HG03460 (cell line): ENCODE results near the gene SLC7A14.
A peak's percentile ranks its signal among the peaks of the same experiment; 100 is the strongest.

Source experiments
- ATAC-seq: cut with Tn5 transposase; IDR thresholded peaks from one replicate; pipeline ENCODE4 v1.9.1; 2021; ENCODE audit not compliant: unreplicated experiment

Gene SLC7A14

DNA sequence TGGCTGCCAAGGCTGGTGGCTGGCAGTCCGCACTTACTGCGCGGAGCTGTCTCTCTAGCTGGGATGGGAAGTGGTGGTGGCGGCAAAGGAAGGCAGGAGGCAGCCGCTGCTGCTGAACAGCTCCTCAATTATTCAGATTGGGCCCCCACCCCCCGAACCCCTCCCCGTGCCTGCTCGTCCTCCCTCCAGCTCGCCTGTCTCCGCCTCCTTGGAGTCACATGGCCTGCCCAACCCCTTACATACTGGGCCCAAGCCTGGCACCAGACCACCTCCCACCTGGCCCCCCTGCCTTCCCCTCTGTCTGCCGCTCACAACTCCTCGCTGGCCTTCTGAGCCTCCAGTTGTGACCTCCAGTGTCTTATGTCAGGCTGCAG, at the start of gene SLC7A14:
SLC7A14 (minus strand) TSS at position 139 of the 374 bp plus-strand sequence. CDS start 59,139 bp downstream, outside the sequence.
- ATAC-seq, result no peak

DNA sequence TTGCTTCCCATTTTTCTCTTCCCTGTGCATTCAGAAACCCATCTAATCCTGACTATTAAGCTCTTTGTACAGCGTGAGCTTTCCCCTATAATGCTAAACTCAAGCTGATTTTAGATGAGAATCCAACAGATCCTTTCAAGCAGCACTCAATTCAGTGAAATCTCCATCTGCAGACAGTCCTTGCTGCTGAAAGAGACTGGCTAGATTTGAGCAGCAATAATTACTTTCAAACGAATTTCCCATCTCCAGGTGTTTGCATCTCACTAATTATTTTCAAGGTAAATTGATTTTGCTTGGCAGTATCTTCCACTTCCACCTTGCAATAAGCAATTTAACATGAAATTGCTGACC, 49.5 kb upstream of the SLC7A14 start:
- no peak for ATAC-seq

GRCh38 chr3:170634663-170635384, 48.9 kb upstream of the SLC7A14 start:
- ATAC-seq, result peak; percentile 67

DNA sequence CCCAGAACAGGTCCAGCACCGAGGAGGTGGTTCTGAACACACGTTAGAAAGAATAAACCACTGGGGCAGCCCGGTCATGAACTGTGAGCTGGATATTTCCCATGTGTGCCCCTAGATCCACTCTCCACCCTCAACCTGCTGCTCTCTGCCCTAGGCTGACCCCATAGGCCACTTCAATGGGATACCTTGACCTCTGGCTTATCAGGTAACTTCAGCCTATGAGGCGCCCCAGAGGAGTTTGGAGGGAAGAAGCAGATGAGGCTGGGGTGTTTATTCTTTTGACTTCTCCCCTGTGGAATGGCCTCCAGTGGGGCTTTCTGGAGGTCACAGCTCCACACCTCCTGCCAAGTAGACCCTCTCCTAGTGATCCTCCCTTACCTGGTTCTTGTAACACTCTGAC, 47.7 kb upstream of the SLC7A14 start:
- ATAC-seq, result no peak

DNA sequence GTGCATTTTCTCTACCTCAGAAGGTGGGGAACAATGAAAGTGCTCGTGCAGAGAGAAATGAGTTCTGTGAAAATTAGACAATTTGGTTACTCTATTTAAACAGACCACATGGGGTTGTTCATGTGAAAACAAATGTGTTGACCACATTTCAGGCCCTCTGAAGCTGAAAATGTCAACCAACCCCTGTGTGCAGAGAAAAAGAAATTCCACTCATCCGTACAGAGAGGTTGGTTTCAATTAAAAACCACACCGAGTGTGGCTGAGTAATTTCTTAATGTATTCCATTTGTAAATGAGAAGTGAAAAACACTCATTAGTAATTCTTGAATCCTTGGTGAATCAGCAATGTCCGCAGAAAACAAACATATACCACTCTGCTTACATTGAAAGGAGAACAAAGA, 46.9 kb upstream of the SLC7A14 start:
- peak; percentile 81 for ATAC-seq

DNA sequence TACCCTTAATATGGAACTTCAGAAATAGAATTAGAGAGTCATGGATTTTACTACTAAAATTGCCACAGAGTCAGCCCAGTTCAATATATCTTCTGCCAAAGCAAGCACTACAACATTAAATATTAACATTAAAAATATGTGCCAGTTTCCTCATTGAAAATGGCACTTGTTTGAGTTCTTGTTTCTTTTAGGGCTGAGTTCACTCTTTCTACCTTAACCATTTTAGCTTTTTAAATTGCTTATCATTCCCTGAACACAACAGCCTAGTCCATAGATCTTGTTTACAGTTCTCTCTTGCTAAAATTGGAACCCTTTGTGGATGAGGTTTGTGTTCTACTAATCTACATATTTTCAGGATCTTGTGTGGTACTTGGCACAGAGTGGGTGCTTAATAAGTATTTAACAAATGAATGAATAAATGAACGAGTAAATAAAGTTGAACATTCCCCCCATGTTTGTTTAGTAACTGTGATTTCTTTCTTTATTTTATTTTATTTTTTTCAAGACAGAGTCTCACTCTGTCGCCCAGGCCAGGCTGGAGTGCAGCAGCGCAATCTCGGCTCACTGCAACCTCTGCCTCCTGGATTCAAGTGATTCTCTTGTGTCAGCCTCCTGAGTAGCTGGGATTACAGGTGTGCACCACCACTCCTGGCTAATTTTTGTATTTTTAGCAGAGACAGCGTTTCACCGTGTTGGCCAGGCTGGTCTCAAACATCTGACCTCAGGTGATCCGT, 46.0 kb upstream of the SLC7A14 start:
- no peak for ATAC-seq

DNA sequence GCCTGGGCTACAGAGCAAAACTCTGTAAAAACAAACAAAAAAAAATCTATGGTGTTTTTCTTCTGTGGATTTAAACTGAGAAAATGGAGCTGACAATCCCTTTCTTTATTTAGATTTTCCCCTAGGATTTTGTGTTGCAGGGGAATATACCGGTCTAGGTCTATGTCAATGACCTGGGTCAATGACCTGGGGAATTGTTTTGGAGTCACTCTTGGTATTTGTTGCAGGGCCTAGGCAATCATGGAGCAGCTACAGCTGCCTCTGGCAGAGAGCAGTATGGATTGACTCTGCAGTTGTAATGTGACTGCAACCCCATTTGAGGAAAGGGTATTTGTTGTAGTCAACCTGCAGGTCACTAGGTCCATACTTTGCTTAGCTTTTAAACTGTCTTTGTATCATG, 37.6 kb upstream of the SLC7A14 start:
- ATAC-seq, result no peak

GRCh38 chr3:170622369-170623159, 36.7 kb upstream of the SLC7A14 start:
- no peak for ATAC-seq

DNA sequence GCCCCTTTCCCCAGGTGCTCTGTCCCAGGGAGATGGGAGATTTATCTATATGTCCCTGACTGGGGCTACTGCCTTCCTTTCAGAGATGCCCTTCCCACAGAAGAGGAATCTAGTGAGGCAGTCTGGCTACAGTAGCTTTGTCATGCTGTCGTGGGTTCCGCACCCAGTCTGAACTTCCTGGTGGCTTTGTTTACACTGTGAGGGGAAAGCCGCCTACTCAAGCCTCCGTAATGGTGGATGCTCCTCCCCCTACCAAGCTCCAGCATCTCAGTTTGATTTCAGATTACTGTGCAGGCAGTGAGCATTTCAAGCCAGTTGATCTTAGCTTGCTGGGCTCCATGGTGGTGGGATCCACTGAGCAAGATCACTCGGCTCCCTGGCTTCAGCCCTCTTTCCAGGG, 35.4 kb upstream of the SLC7A14 start:
- ATAC-seq, result no peak

GRCh38 chr3:170614214-170614966, 28.5 kb upstream of the SLC7A14 start:
- ATAC-seq, result no peak

DNA sequence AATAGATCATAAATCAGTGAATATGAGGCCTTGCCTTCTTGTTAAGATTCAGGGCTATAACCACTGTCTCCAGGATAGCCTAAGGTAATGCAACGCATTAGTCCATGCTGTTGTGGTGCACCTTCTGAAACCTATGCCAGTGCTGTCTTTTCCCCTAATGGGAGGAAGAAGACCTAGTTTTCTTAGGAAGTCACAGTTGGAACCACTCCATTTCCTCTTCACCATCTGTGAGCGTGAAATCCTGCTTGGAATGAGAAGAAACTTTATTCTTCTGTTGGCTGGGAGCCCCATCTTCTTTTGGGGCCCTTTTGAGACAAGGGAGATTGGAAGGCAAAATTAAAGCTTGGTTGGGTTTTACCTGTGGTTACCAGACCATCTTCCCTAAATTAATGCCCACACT, 25.9 kb upstream of the SLC7A14 start:
- no peak for ATAC-seq

DNA sequence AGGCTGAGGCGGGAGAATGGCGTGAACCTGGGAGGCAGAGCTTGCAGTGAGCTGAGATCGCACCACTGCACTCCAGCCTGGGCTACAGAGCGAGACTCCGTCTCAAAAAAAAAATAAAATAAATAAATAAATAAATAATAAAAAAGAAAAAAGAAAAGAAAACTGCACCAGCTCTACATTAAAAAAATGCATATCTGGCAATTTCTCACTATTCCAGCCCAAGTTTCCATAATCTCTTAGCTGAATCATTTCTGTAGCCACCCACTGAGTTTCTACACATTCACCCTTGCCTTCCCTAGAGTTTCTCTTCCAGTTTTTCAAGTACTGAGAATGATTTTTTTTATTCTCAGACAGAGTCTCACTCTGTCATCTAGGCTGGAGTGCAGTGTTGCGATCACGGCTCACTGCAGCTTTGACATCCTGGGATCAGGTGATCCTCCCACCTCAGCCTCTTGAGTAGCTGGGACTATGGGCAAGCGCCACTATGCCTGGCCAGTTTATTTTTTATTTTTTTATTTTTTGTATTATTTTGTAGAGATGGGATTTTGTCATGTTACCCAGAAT, 24.5 kb upstream of the SLC7A14 start:
- no peak for ATAC-seq

DNA sequence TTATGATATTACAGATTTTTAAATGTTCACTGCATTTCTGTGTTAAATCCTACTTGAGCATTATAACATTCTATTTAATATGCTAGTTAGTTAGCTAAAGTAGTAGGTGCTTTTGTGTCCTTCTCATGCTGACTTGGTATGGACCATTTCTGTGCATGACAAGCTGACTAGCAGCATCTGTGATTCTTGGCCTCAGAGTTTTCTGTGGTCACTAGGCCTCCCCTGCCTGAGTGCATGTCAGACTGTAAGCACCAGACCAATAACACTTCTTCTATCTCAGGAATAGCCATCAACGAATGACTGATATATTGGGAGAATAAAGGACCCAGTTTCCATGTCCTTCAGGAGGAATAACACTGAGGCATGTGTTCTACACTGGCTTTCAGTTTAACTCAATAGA, 22.6 kb upstream of the SLC7A14 start:
- no peak for ATAC-seq

GRCh38 chr3:170606675-170607074, 20.8 kb upstream of the SLC7A14 start:
- no peak for ATAC-seq

DNA sequence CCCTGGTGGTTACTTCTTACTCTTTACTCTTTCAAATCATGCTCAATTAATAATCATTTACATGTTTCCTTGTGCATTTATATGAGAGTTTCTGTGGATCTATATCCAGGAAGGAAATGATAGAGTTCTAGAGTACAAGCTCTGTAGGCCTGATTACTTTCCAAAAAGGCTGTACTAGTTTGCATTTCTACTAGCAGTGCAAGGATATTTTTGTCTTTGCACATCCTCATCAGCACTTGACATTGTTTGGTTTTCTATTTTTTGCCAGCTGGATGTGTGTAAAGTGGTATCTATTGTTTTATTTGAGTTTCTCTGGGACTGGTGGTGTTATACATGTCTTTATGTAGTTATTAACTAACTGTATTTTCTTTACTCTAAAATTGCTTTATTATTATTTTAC, 19.6 kb upstream of the SLC7A14 start:
- ATAC-seq, result no peak

- no peak for ATAC-seq
Measured at GRCh38 chr3:170603770-170604510, 18.1 kb upstream of the SLC7A14 start.

DNA sequence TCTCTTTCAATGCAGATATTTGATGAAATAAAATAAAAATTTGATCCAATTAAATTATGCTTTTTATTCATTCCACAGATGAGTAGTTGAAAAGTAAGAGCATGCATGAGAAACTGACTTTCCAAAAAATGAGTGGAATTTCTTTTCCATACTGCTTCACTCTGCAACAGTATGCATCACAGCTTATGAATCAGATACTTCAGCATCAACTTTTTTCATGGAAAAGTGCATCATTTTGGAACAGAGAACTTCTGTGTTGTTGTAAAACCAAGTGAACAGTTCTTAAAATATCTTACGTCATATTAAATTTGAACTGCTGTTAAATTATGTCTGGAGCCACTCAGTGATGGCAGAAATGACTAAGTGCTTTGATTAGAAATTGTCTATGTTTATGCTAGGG, 16.7 kb upstream of the SLC7A14 start:
- ATAC-seq, result no peak

DNA sequence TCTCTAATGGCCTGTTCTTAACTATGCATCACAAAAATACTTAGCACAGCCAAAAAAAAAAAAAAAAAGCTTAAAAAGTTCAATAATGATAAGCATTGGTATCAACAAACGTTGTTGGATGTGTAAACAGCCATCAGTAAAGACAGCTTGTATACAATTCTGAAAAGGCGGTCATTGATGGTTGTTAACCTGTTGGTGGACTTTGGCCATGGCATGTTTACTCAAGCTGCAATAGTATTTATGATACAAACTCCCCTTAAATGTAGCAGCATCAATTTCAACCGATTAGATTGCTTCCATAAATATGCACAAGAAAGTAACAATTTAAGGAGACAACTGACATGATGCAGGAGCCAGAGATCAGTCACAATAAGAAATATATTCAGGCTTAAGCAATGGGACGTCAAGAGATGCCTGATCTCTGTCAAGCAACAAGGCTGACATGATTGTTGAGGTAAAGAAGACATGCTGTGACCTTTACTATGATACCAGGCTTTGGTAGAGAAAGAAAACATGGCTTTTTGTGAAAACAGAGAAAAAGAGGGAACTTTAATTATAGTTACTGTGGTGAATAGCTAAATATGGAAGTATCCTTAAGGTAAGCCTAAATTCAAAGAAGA, 14.2 kb upstream of the SLC7A14 start:
- no peak for ATAC-seq

DNA sequence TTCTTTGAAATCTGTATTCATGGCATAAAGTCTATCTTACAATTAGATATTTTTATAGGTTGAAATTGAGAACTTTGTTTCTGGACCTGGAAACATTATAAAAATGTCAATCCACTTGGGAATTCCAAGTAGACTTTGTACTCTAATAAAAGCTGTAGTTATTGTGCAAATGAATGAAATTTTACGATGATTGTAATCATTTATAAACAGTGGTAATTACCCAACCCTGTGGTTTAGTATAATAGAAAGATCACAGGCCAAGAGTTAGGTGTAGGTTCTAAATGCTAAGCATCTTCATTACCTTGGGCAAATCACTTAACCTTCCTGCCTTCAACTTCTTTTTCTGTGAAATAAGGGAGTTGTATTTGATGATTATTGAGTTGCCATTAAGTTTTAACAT, 13.2 kb upstream of the SLC7A14 start:
- ATAC-seq, result no peak

DNA sequence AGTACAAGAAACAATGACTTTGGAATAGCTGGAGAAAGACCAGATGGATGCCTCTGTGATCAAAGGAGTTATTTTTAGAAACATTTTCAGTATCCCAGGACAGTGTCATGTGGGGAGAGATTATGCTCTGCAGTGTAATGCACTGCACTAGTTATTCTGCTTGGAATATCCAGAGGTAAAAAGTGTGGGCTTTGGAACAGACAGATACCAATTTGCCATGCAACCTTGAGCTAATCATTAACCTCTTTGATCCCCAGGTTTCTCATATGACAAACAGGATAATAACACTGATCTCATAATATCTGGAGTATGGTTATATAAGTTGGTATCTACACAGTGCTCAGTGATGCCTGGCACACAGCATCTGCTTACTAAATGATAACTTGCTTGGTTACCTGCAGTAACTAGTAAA, 12.2 kb upstream of the SLC7A14 start:
- no peak for ATAC-seq
